ENCODE results near the gene LRRC74B. TPM values are rescaled to one million over a fixed set of nuclear protein-coding genes. Genes with fewer than 3 reads are reported as not detected.
"Not testable (repeated sequence)": the region's sequence is repeated elsewhere in the genome, so short reads cannot be mapped to it uniquely, and the experiment has no call there.

LRRC74B gene
- polyA plus RNA-seq, 3 donors, result not detected

DNA sequence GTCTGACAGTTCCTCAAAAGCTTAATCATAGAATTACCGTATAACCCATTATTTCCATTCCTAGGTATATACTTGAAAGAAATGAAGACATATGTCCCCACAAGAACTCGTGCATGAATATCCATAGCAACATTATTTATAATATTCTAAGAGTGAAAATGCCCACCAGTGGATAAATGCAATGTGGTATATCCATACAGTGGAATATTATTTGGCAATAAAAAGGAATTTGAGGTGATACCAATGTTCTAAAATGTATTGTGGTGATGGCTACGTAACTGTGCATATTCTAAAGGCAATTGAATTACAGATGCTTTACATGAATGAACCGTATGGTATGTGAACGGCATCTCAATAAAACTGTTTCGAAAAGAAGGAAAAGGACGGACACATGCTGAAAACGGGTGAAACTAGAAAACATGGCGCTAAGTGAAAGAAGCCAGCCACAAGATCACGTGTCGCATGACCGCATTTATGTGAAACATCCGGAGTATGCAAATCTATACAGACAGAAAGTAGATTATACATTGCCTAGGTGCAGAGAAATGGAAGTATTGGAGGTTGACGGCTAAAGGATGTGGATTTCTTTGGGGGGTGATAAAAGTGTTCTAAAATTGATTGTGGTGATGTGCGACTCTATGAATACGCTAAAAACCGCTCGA lies 16.0 kb downstream of the LRRC74B start:
- H3K4me3 ChIP-seq (replicated peaks in 1 of 3; ENCODE audit: low read depth in 2 of 3, low read length in 3 of 3); H3K4me1 ChIP-seq (ENCODE audit: control insufficient read depth in 1 of 2, insufficient read depth in 2 of 2, low read length in 2 of 2); H3K9me3 ChIP-seq (replicated peaks in 1 of 2; ENCODE audit: control insufficient read depth in 1 of 2, insufficient read depth in 1 of 2, low read length in 2 of 2); H3K9ac ChIP-seq (ENCODE audit: insufficient read depth, low read length, poor library complexity, severe bottlenecking); H4K20me1 ChIP-seq (ENCODE audit: insufficient read depth, low read length); DNase-seq; H3K9me3 Mint-ChIP-seq; H2AFZ ChIP-seq (ENCODE audit: insufficient read depth, low read depth, low read length, poor library complexity, severe bottlenecking); H3K27ac ChIP-seq (ENCODE audit: low read depth in 1 of 2, low read length in 2 of 2); H3K27me3 ChIP-seq (ENCODE audit: control insufficient read depth in 2 of 2, insufficient read depth in 2 of 2, low read length in 2 of 2); H3K79me2 ChIP-seq (ENCODE audit: insufficient read depth, low read length); H3K4me1 Mint-ChIP-seq; H3K4me3 Mint-ChIP-seq; H3K36me3 ChIP-seq (replicated peaks in 1 of 2; ENCODE audit: control insufficient read depth in 1 of 2, insufficient read depth in 2 of 2, low read length in 2 of 2); H3K27ac Mint-ChIP-seq; H3K4me2 ChIP-seq (replicated peaks; ENCODE audit: extremely low read depth, low read length, poor library complexity, severe bottlenecking); intact Hi-C loops (cut with micrococcal nuclease); H3K36me3 Mint-ChIP-seq: not testable (repeated sequence)
- 98% methylated on average over 8 of the region's 18 CpGs for WGBS (ENCODE audit: insufficient coverage)
- peaks cover 6 to 22% (median 10%) of the 10 kb centered on the region in 3 donors for H3K27me3 Mint-ChIP-seq (ENCODE audit: low read depth in 3 of 3)

DNA sequence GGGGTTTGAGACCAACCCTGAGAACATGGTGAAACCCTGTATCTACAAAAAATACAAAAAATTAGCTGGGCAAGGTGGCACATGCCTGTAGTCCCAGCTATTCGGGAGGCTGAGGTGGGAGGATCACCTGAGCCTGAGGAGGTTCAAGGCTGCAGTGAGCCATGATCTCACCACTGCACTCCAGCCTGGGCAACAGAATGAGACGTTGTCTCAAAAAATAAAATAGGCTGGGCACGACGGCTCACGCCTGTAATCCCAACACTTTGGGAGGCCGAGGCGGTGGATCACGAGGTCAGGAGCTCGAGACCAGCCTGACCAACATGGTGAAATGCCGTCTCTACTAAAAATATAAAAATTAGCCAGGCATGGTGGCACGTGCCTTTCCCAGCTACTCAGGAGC lies 18.7 kb downstream of the LRRC74B start:
- WGBS (ENCODE audit: insufficient coverage), result 89% methylated on average over 10 of the region's 11 CpGs
- intact Hi-C loops (cut with micrococcal nuclease), result not testable (repeated sequence)

More for the DNA sequence above, 18.7 kb downstream of the LRRC74B start:
- H3K36me3 ChIP-seq (replicated peaks in 1 of 2; ENCODE audit: control insufficient read depth in 1 of 2, insufficient read depth in 2 of 2, low read length in 2 of 2); H3K79me2 ChIP-seq (ENCODE audit: insufficient read depth, low read length); H3K9ac ChIP-seq (ENCODE audit: insufficient read depth, low read length, poor library complexity, severe bottlenecking); H3K27ac ChIP-seq (ENCODE audit: low read depth in 1 of 2, low read length in 2 of 2); DNase-seq; H3K9me3 ChIP-seq (replicated peaks in 1 of 2; ENCODE audit: control insufficient read depth in 1 of 2, insufficient read depth in 1 of 2, low read length in 2 of 2); H3K4me2 ChIP-seq (replicated peaks; ENCODE audit: extremely low read depth, low read length, poor library complexity, severe bottlenecking); H3K4me3 Mint-ChIP-seq; H3K27ac Mint-ChIP-seq; H3K4me3 ChIP-seq (replicated peaks in 1 of 3; ENCODE audit: low read depth in 2 of 3, low read length in 3 of 3); H3K4me1 ChIP-seq (ENCODE audit: control insufficient read depth in 1 of 2, insufficient read depth in 2 of 2, low read length in 2 of 2); H3K36me3 Mint-ChIP-seq; H3K4me1 Mint-ChIP-seq; H2AFZ ChIP-seq (ENCODE audit: insufficient read depth, low read depth, low read length, poor library complexity, severe bottlenecking); H3K9me3 Mint-ChIP-seq; H4K20me1 ChIP-seq (ENCODE audit: insufficient read depth, low read length); H3K27me3 ChIP-seq (ENCODE audit: control insufficient read depth in 2 of 2, insufficient read depth in 2 of 2, low read length in 2 of 2): not testable (repeated sequence)
- H3K27me3 Mint-ChIP-seq (ENCODE audit: low read depth in 3 of 3), result peaks cover 3 to 15% (median 7%) of the 10 kb centered on the region in 3 donors

All from CD14-positive monocyte (primary cell).